C4-2B (cell line): ENCODE results near the gene FRMD5.
"Not testable (repeated sequence)": the region's sequence is repeated elsewhere in the genome, so short reads cannot be mapped to it uniquely, and the experiment has no call there.

Source experiments
- H3K27ac ChIP-seq: fragments of 450-650 bp; 2 replicates; pipeline ENCODE4 v1.5.1; 2017
- CTCF ChIP-seq: fragments of 450-650 bp; conservative IDR thresholded peaks from 2 replicates; pipeline ENCODE4 v1.5.1; 2017; ENCODE audit warnings: mild to moderate bottlenecking
- ZFX ChIP-seq: fragments of 450-650 bp; IDR thresholded peaks from 2 replicates; pipeline ENCODE4 v1.6.1; 2017

Gene FRMD5

GRCh38 chr15:44034933-44035624 is 160.0 kb downstream of the FRMD5 start:
- TF ChIP-seq ZFX (no peak), CTCF (no peak)
- H3K27ac ChIP-seq = no peak overlapping the region

GRCh38 chr15:44034334-44034733 is 160.7 kb downstream of the FRMD5 start:
- TF ChIP-seq ZFX (no peak), CTCF (no peak)
- no peak overlapping the region for H3K27ac ChIP-seq

- no peak for TF ChIP-seq CTCF
- TF ChIP-seq ZFX = no peak
- H3K27ac ChIP-seq = no peak overlapping the region
Measured at GRCh38 chr15:44033894-44034293, 161.2 kb downstream of the FRMD5 start.

GRCh38 chr15:44032820-44033219 is 162.3 kb downstream of the FRMD5 start:
- H3K27ac ChIP-seq = not testable (repeated sequence)

- no peak overlapping the region for H3K27ac ChIP-seq
- TF ChIP-seq CTCF = peak; percentile 9
- no peak for TF ChIP-seq ZFX
Measured at GRCh38 chr15:44029940-44030568, 165.0 kb downstream of the FRMD5 start.

- H3K27ac ChIP-seq = no peak overlapping the region
- TF ChIP-seq CTCF = no peak
- TF ChIP-seq ZFX = no peak
Measured at GRCh38 chr15:44029003-44029402, 166.1 kb downstream of the FRMD5 start.

GRCh38 chr15:44028349-44028748 is 166.7 kb downstream of the FRMD5 start:
- no peak for TF ChIP-seq ZFX
- TF ChIP-seq CTCF = no peak
- H3K27ac ChIP-seq = no peak overlapping the region

- TF ChIP-seq ZFX (no peak), CTCF (no peak)
- H3K27ac ChIP-seq = no peak overlapping the region
Measured at GRCh38 chr15:44024155-44024554, 170.9 kb downstream of the FRMD5 start.
